GOT3 (cell line): Measurements from ENCODE around the gene RASGRF2.

Source experiments
- DNase-seq: peaks from one replicate; lab custom pipeline; 2025; ENCODE audit warnings: mixed read lengths; lab: John Stamatoyannopoulos, UW

RASGRF2 gene

GRCh38 chr5:80951366-80951765, 8.8 kb upstream of the RASGRF2 start:
- no peak for DNase-seq

DNA sequence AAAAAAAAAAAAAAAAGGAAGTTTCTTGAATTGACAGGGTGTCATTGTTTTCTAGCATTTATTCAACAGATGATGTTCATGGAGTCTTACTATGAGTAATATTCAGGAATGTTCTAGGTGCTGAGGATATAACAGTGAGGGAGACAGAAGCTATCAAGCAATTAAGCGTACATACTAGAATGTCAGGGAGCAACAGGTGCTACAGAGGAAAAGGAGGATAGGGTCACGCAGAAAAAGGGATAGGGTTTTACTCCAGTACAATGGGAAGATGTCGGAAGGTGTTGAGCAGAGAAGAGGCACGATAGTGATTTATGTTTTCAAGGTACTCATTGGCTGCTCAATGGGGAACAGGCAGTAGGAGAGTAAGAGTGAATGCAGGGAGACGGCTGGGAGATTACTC, 6.6 kb upstream of the RASGRF2 start:
- no peak for DNase-seq

DNA sequence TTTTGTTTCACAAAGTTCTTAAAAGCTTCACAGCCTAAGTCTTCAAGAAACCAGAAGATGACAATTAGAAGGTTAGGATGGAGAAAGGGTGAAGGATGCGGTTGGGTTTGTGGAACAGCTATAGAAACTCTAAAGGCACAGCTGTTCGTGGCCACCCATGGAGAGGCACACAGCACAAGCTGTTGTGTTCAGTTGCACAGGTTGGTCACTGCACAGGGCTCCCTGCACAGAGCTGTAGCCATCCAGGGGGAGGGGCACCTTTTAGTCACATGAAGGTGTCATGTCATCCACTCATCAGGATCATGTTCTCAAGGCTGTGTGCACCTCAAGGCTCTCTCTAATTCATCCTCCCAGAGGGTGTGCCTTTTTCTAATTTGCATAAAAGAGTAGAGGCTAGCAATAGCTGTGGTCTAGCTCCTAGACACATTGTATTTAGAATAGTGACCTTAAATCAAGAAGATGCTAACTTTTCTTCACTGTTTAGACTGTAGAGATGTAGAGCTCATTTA, 5.0 kb upstream of the RASGRF2 start:
- no peak for DNase-seq

DNA sequence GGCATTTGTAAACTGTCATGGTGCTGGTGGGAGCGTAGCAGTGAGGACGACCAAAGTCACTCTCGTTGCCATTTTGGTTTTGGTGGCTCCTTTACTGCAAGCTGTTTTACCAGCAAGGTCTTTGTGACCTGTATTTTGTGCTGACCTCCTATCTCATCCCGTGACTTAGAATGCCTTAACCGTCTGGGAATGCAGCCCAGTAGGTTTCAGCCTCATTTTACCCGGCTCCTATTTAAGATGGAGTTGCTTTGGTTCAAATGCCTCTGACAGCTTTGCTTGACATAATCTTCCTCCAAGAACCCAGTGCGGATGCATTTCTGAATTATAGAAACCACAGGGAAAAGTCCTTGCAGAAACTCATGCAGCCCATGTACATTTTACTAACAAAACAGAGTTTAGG, 3.9 kb upstream of the RASGRF2 start:
- DNase-seq, result no peak

- DNase-seq, result no peak
These were observed 3.0 kb upstream of the RASGRF2 start for GRCh38 chr5:80957031-80957761.

DNA sequence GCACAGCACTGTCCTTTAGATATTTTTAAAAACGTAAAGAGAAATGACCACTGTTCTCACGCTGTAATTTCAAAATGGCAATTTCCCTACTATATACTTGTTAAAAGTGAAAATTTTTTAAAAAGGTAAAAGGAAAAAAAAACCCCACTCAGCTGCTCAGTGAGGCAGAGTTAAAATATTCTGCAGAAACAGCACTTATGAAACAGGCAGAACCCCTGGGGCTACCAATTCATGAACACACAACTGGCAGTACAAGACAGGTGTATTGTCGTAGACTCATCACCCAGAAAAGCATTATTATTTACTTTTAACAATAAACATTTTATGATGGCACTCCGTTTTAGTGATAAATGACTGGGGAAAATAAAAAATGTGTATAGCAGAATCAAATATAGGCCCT, 1.5 kb upstream of the RASGRF2 start:
- DNase-seq, result no peak

GRCh38 chr5:80959138-80959537, 1.0 kb upstream of the RASGRF2 start:
- DNase-seq, result no peak

DNA sequence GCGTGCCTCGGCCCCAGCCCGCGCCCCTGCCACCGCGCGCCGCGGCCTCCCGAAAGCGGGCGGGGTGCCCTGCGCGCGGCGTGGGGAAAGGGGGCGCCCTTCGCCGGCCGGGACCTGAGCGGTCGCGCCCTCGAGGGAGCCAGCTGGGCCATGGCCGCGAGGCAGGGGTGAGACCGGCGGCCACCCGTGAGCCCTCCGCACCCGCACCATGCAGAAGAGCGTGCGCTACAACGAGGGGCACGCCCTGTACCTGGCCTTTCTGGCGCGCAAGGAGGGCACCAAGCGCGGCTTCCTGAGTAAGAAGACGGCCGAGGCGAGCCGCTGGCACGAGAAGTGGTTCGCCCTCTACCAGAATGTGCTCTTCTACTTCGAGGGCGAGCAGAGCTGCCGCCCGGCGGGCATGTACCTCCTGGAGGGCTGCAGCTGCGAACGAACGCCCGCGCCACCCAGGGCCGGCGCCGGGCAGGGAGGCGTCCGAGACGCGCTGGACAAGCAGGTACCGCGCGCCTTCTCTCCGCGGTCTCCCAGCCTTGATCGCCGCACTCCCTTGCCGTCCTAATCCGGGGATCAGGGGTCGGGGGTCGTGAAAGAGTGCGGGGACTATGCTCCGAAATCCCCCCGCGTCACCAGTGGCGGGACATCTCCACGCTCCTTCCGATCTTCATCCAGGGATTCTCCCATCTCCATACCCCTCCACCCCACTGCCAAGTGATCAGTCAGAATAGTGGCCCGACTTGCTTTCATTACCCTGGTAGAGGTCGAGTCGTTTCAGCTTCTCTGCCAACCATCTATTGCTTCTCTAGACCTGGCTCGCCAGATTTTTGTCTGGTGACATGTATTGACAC, 590 bp downstream of the RASGRF2 start:
- DNase-seq, result no peak

GRCh38 chr5:80961376-80962281, 1.5 kb downstream of the RASGRF2 start:
- no peak for DNase-seq

DNA sequence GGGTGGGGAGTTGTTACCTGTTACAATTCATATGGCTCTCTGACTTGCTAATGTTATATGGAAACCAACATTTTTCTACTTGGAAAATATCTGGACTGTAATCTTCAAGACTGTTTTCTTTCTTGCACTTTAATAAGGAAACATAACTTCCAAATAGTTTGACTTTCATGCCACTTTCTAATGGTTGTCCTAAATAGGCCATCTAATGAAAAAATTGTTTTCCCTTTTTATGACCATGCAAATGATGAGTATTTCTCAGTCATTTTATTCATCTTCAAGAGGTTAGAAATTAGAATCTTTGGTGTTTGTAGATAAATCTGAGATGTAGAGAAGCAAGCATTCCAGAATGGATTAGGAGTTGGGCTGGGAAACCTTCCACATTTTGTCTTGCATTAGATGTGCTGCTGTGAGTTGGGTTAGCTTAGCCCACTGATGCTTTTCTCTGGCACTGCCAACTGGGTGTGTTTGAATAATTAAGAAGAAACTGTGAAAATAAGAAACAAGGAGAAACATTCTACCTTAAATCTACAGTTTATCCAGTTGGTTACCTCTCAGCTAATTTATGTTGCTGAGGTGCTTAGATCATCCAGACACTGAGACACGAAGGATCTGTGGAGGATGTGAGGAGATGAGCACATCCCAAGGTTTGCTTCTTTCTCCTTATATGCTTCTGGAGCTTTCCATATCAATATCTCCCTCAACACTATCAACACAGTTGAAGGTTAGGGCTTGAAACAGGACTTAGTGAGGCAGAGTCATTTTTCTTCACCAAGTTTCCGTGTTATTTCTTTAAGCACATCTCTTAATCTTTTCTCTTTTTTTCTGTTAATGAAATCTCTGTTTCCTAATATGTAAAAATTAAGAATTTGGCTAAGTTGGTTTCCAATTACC, 2.7 kb downstream of the RASGRF2 start:
- no peak for DNase-seq

DNA sequence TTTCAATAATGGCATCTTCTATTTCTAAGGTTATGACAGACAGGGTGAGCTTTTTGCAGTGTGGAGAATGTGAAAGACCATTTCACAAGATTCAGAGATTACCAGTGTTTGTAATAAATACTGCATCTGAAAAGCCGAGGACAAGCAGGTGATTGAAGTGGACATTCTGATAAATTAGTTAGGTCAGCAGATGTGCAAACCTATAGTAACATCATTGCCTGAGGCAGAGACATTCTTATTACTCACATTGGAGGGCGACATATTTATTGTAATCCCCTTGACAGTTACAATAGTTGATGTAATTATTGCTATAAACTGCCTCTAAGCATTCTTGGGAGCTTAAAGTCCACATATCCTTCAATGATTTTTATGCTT, 3.3 kb downstream of the RASGRF2 start:
- no peak for DNase-seq

DNA sequence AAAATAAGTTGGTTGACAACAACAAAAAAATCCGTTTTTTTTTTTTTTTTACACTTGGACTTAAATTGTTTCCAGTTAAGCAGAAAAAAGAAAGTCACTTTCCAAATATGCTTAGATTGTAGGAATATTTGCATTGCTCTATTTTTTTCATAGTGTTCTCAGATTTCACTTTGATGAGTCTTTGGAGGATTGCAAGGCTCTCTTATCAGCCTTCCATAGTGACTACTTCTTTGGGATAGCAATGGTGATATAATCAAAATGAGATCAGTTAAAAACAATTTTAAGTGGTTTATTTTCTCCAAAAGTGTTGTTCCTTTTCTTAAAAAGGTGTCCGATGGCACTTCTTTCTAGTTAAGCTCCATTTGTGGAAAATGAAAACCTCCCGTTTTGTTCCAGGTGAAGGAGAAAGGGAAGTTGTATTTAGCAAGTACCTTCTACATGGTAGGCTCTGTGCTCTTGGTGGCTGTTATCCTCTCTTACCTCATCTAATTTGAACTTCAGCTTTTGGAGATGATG, 3.9 kb downstream of the RASGRF2 start:
- no peak for DNase-seq

DNA sequence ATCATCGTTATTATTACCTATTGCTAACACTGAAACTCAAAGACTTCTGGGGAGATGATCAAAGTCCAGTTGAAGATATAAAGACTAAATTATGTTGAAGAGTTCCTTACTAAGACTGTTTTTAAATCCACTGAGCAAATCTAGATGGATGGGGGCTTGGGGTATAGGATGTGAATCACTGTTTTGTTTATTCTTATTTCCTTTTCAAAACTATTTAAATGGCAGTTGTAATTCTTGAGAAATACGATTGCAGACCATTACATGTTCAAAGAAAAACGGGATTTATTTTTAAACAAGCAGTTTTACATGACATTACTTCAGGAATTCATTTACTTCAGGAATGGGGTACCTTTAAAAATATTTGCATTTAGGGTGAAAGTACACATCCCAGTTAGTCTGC, 4.3 kb downstream of the RASGRF2 start:
- DNase-seq, result no peak

GRCh38 chr5:80964919-80965318, 4.8 kb downstream of the RASGRF2 start:
- DNase-seq, result no peak

GRCh38 chr5:80967500-80968181, 7.5 kb downstream of the RASGRF2 start:
- no peak for DNase-seq

- no peak for DNase-seq
These were observed 12.9 kb downstream of the RASGRF2 start for GRCh38 chr5:80973027-80973426.

- no peak for DNase-seq
These were observed 14.9 kb downstream of the RASGRF2 start for GRCh38 chr5:80975065-80975464.

DNA sequence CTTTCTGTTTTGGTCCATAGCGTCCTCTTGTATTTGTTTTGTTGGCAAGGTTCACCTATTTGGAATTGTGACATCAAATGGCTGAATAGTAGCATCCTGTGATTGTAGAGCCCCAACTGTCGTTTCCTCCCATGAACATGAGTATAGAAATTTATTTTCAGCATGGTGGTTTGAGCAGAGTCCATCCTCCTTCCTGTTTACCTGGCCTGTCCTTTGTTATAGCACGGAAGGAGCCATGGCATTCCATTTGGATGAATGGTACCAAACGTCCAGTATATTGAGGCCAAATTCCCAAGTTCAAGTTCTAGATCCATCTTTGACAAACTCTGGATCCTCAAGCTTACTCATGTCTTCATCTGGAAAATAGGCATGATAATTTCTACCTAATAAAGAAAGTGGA, 16.8 kb downstream of the RASGRF2 start:
- no peak for DNase-seq

- no peak for DNase-seq
These were observed 17.6 kb downstream of the RASGRF2 start for GRCh38 chr5:80977764-80978163.

- DNase-seq, result no peak
These were observed 18.7 kb downstream of the RASGRF2 start for GRCh38 chr5:80978772-80979317.
